HepG2 (cell line): ENCODE measurements around the gene HAUS2. TPM values are rescaled to one million over a fixed set of nuclear protein-coding genes. Genes with fewer than 3 reads are reported as not detected.
A peak's percentile ranks its signal among the peaks of the same experiment; 100 is the strongest.

Experiments
- KLF12 ChIP-seq: sonication (generic); formaldehyde crosslinking; IDR thresholded peaks from 2 replicates; pipeline ENCODE4 v1.4.0; 2020; ENCODE audit warnings: missing genetic modification reagents, borderline replicate concordance
- MZF1 ChIP-seq: sonication (generic); formaldehyde crosslinking; IDR thresholded peaks from 2 replicates; pipeline ENCODE4 v1.8.1; 2023; ENCODE audit warnings: mild to moderate bottlenecking, missing genetic modification reagents, borderline replicate concordance
- TOPORS ChIP-seq: sonication (generic); formaldehyde crosslinking; IDR thresholded peaks from 2 replicates; pipeline ENCODE4 v1.8.0; 2023; ENCODE audit warnings: mild to moderate bottlenecking, missing genetic modification reagents
- TRIM24 ChIP-seq: sonication (generic); formaldehyde crosslinking; IDR thresholded peaks from 2 replicates; pipeline ENCODE4 v1.8.0; 2022; ENCODE audit warnings: mild to moderate bottlenecking, missing genetic modification reagents
- polyA plus RNA-seq, 8 experiments: library from polyadenylated mRNA; depleted of rRNA in 3 of 8; stranded (reverse) in 7 of 8; unstranded in 1 of 8; fragments of >200 nt; fragmentation: Illumina TruSeq in 4 of 8; extraction: Trizol in 4 of 8; gene quantifications; 2 replicates each; pipeline versions ENCODE4 v1.2.1 to v1.2.3, GENCODE V29; 2011 to 2016; ENCODE audit warnings: low read depth in 4 of 8, missing spikeins in 1 of 8, mixed read lengths in 1 of 8; ENCODE audit not compliant: insufficient read depth in 1 of 8
- total RNA-seq, 5 experiments: library from RNA; depleted of rRNA; stranded (reverse); fragments of >200 nt; fragmentation: Illumina TruSeq; extraction: Trizol; gene quantifications; 2 replicates each; pipeline ENCODE4 v1.2.3, GENCODE V29; 2016; ENCODE audit warnings: low read depth in 1 of 5
- TF ChIP-seq, protein P1 (sequence below): sonication (generic); formaldehyde crosslinking; IDR thresholded peaks from 2 replicates; pipeline ENCODE4 v1.4.0; 2020; ENCODE audit warnings: missing genetic modification reagents
- TF ChIP-seq, protein P2 (sequence below): IDR thresholded peaks from 2 replicates; pipeline ENCODE4 v1.6.1; 2016; ENCODE audit warnings: low read depth, control low read depth
- TF ChIP-seq, protein P3 (sequence below): sonication (generic); formaldehyde crosslinking; IDR thresholded peaks from 2 replicates; pipeline ENCODE4 v1.4.0; 2020; ENCODE audit warnings: mild to moderate bottlenecking, low read depth, missing genetic modification reagents
- TF ChIP-seq, protein P4 (sequence below), 2 experiments: IDR thresholded peaks; 2 replicates each; pipeline ENCODE4 v1.6.1; 2011 to 2012; ENCODE audit warnings: low read length in 2 of 2, borderline replicate concordance in 1 of 2, low read depth in 1 of 2, mild to moderate bottlenecking in 1 of 2, moderate library complexity in 1 of 2
- TF ChIP-seq, protein P5 (sequence below): sonication (generic); formaldehyde crosslinking; IDR thresholded peaks from 2 replicates; pipeline ENCODE4 v1.4.0; 2020; ENCODE audit warnings: low read depth, mild to moderate bottlenecking, missing genetic modification reagents
- TF ChIP-seq, protein P6 (sequence below): sonication (generic); formaldehyde crosslinking; IDR thresholded peaks from 2 replicates; pipeline ENCODE4 v1.9.0; 2022; ENCODE audit warnings: low read depth, missing genetic modification reagents
- TF ChIP-seq, protein P7 (sequence below): IDR thresholded peaks from 2 replicates; pipeline ENCODE4 v1.4.0; 2020; ENCODE audit warnings: mild to moderate bottlenecking, missing genetic modification reagents

Gene HAUS2
- total and polyA plus RNA-seq, 2 of the 13 experiments (the other 11 are each of a cell fraction or from before 2014, with no cell fraction given): 11.6 to 32.9 TPM

DNA sequence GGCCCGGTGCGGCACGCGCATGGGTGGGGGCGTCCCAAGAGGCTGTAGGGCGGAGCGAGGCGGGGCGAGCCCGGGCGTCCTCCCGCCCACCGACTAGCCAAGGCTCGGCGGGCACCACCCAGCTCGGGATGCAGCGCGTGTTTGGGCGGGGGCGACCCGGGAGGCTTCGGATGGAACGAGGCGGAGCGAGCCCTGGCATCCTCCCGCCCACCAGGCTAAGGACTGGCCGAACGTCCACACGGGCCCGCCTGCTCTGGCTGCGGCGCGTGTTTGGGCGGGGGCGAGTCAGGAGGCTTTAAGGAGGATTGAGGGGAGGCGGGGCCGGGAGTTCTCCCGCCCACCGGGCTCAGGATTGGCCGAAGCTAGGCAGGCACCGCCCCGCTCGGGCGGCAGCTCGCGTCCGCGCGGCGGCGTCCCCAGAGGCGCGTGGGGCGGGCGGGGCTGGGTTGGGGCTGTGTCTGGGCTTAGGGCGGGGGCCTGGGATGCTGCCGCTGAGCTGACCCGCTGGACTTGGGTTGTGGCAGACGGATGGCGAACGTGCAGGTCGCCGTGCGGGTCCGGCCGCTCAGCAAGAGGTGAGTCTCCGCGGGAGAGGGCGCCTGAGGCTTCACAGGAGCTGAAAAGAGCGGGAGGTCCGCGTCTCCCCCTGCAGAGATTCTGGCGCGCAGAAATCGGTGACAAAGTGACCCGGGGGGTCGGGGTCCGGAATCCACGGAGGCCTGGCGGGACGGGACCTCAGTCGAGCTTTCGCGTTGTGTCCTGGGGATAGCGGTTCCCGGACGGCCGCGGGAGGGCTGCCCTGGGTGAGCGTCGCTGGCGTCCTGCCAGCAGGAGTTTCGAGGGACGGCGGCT, 26.8 kb downstream of the HAUS2 start, which contains the start of gene STARD9 (continued):
- TF ChIP-seq, protein P1, sequence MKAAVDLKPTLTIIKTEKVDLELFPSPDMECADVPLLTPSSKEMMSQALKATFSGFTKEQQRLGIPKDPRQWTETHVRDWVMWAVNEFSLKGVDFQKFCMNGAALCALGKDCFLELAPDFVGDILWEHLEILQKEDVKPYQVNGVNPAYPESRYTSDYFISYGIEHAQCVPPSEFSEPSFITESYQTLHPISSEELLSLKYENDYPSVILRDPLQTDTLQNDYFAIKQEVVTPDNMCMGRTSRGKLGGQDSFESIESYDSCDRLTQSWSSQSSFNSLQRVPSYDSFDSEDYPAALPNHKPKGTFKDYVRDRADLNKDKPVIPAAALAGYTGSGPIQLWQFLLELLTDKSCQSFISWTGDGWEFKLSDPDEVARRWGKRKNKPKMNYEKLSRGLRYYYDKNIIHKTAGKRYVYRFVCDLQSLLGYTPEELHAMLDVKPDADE: no peak
- TF ChIP-seq TOPORS (CRISPR knock-in tag) (no peak), KLF12 (CRISPR knock-in tag) (no peak; the same call in none of the 2 replicates), MZF1 (CRISPR knock-in tag) (no peak), TRIM24 (no peak)
- TF ChIP-seq, protein P2, sequence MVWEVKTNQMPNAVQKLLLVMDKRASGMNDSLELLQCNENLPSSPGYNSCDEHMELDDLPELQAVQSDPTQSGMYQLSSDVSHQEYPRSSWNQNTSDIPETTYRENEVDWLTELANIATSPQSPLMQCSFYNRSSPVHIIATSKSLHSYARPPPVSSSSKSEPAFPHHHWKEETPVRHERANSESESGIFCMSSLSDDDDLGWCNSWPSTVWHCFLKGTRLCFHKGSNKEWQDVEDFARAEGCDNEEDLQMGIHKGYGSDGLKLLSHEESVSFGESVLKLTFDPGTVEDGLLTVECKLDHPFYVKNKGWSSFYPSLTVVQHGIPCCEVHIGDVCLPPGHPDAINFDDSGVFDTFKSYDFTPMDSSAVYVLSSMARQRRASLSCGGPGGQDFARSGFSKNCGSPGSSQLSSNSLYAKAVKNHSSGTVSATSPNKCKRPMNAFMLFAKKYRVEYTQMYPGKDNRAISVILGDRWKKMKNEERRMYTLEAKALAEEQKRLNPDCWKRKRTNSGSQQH (CRISPR knock-in tag): no peak
- TF ChIP-seq, protein P3, sequence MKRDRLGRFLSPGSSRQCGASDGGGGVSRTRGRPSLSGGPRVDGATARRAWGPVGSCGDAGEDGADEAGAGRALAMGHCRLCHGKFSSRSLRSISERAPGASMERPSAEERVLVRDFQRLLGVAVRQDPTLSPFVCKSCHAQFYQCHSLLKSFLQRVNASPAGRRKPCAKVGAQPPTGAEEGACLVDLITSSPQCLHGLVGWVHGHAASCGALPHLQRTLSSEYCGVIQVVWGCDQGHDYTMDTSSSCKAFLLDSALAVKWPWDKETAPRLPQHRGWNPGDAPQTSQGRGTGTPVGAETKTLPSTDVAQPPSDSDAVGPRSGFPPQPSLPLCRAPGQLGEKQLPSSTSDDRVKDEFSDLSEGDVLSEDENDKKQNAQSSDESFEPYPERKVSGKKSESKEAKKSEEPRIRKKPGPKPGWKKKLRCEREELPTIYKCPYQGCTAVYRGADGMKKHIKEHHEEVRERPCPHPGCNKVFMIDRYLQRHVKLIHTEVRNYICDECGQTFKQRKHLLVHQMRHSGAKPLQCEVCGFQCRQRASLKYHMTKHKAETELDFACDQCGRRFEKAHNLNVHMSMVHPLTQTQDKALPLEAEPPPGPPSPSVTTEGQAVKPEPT (CRISPR knock-in tag): peak; percentile 54; the same call in 1 of the 2 replicates
- TF ChIP-seq, protein P4, sequence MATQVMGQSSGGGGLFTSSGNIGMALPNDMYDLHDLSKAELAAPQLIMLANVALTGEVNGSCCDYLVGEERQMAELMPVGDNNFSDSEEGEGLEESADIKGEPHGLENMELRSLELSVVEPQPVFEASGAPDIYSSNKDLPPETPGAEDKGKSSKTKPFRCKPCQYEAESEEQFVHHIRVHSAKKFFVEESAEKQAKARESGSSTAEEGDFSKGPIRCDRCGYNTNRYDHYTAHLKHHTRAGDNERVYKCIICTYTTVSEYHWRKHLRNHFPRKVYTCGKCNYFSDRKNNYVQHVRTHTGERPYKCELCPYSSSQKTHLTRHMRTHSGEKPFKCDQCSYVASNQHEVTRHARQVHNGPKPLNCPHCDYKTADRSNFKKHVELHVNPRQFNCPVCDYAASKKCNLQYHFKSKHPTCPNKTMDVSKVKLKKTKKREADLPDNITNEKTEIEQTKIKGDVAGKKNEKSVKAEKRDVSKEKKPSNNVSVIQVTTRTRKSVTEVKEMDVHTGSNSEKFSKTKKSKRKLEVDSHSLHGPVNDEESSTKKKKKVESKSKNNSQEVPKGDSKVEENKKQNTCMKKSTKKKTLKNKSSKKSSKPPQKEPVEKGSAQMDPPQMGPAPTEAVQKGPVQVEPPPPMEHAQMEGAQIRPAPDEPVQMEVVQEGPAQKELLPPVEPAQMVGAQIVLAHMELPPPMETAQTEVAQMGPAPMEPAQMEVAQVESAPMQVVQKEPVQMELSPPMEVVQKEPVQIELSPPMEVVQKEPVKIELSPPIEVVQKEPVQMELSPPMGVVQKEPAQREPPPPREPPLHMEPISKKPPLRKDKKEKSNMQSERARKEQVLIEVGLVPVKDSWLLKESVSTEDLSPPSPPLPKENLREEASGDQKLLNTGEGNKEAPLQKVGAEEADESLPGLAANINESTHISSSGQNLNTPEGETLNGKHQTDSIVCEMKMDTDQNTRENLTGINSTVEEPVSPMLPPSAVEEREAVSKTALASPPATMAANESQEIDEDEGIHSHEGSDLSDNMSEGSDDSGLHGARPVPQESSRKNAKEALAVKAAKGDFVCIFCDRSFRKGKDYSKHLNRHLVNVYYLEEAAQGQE (IDR thresholded peaks at IDR 0.05; ENCODE audit: borderline replicate concordance in 1 of 2, low read depth in 1 of 2, low read length in 2 of 2): no peak
- TF ChIP-seq, protein P5, sequence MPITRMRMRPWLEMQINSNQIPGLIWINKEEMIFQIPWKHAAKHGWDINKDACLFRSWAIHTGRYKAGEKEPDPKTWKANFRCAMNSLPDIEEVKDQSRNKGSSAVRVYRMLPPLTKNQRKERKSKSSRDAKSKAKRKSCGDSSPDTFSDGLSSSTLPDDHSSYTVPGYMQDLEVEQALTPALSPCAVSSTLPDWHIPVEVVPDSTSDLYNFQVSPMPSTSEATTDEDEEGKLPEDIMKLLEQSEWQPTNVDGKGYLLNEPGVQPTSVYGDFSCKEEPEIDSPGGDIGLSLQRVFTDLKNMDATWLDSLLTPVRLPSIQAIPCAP (CRISPR knock-in tag): no peak
- TF ChIP-seq, protein P6, sequence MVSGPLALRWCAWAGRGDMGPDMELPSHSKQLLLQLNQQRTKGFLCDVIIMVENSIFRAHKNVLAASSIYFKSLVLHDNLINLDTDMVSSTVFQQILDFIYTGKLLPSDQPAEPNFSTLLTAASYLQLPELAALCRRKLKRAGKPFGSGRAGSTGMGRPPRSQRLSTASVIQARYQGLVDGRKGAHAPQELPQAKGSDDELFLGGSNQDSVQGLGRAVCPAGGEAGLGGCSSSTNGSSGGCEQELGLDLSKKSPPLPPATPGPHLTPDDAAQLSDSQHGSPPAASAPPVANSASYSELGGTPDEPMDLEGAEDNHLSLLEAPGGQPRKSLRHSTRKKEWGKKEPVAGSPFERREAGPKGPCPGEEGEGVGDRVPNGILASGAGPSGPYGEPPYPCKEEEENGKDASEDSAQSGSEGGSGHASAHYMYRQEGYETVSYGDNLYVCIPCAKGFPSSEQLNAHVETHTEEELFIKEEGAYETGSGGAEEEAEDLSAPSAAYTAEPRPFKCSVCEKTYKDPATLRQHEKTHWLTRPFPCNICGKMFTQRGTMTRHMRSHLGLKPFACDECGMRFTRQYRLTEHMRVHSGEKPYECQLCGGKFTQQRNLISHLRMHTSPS (CRISPR knock-in tag): peak; percentile 80; the same call in 1 of the 2 replicates
- TF ChIP-seq, protein P7, sequence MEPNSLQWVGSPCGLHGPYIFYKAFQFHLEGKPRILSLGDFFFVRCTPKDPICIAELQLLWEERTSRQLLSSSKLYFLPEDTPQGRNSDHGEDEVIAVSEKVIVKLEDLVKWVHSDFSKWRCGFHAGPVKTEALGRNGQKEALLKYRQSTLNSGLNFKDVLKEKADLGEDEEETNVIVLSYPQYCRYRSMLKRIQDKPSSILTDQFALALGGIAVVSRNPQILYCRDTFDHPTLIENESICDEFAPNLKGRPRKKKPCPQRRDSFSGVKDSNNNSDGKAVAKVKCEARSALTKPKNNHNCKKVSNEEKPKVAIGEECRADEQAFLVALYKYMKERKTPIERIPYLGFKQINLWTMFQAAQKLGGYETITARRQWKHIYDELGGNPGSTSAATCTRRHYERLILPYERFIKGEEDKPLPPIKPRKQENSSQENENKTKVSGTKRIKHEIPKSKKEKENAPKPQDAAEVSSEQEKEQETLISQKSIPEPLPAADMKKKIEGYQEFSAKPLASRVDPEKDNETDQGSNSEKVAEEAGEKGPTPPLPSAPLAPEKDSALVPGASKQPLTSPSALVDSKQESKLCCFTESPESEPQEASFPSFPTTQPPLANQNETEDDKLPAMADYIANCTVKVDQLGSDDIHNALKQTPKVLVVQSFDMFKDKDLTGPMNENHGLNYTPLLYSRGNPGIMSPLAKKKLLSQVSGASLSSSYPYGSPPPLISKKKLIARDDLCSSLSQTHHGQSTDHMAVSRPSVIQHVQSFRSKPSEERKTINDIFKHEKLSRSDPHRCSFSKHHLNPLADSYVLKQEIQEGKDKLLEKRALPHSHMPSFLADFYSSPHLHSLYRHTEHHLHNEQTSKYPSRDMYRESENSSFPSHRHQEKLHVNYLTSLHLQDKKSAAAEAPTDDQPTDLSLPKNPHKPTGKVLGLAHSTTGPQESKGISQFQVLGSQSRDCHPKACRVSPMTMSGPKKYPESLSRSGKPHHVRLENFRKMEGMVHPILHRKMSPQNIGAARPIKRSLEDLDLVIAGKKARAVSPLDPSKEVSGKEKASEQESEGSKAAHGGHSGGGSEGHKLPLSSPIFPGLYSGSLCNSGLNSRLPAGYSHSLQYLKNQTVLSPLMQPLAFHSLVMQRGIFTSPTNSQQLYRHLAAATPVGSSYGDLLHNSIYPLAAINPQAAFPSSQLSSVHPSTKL (CRISPR knock-in tag): peak; percentile 61
